H9 (cell line): ENCODE data around the gene PROCR. TPM values are rescaled to one million over a fixed set of nuclear protein-coding genes. Genes with fewer than 3 reads are reported as not detected.
"Not testable (repeated sequence)": the region's sequence is repeated elsewhere in the genome, so short reads cannot be mapped to it uniquely, and the experiment has no call there.

ENCODE experiments used
- DNase-seq: peaks from one replicate; pipeline ENCODE4 v3.0.0-alpha.2; 2017
- H2AFZ ChIP-seq: one replicate; pipeline ENCODE4 v1.6.1; 2013; ENCODE audit warnings: mild to moderate bottlenecking, low read length, control low read depth, moderate library complexity
- H2AK5ac ChIP-seq: 2 replicates; pipeline ENCODE4 v1.6.1; 2013; ENCODE audit warnings: low read length, control low read depth, mixed read lengths; ENCODE audit not compliant: insufficient read length
- H2BK120ac ChIP-seq: one replicate; pipeline ENCODE4 v1.6.1; 2013; ENCODE audit warnings: low read depth, mild to moderate bottlenecking, low read length, control low read depth, inconsistent platforms; ENCODE audit not compliant: poor library complexity, severe bottlenecking
- H2BK12ac ChIP-seq: 2 replicates; pipeline ENCODE4 v1.6.1; 2013; ENCODE audit warnings: low read length, control low read depth, mixed read lengths, low read depth; ENCODE audit not compliant: insufficient read length
- H2BK15ac ChIP-seq: 2 replicates; pipeline ENCODE4 v1.6.1; 2013; ENCODE audit warnings: low read depth, low read length, control low read depth
- H2BK20ac ChIP-seq: one replicate; pipeline ENCODE4 v1.6.1; 2013; ENCODE audit warnings: low read depth, mild to moderate bottlenecking, low read length, control low read depth, inconsistent platforms; ENCODE audit not compliant: poor library complexity, severe bottlenecking
- H2BK5ac ChIP-seq: 2 replicates; pipeline ENCODE4 v1.6.1; 2013; ENCODE audit warnings: low read length, control low read depth, mixed read lengths; ENCODE audit not compliant: insufficient read length
- H3K14ac ChIP-seq: 2 replicates; pipeline ENCODE4 v1.6.1; 2013; ENCODE audit warnings: low read length, control low read depth; ENCODE audit not compliant: insufficient read depth
- H3K18ac ChIP-seq: 2 replicates; pipeline ENCODE4 v1.6.1; 2013; ENCODE audit warnings: low read depth, mild to moderate bottlenecking, mixed read lengths, low read length, control low read depth; ENCODE audit not compliant: insufficient read length
- H3K23ac ChIP-seq: 2 replicates; pipeline ENCODE4 v1.6.1; 2013; ENCODE audit warnings: low read length, control low read depth, mixed read lengths, low read depth; ENCODE audit not compliant: insufficient read length
- H3K23me2 ChIP-seq: 2 replicates; pipeline ENCODE4 v1.6.1; 2013; ENCODE audit warnings: low read depth, mild to moderate bottlenecking, mixed read lengths, low read length, control low read depth; ENCODE audit not compliant: insufficient read length, poor library complexity, severe bottlenecking
- H3K27ac ChIP-seq: 2 replicates; pipeline ENCODE4 v1.5.1; 2013; ENCODE audit warnings: low read length, control low read depth, mixed read lengths, low read depth; ENCODE audit not compliant: insufficient read length
- H3K27me3 ChIP-seq: 2 replicates; pipeline ENCODE4 v1.6.1; 2013; ENCODE audit warnings: low read length, control low read depth, inconsistent platforms; ENCODE audit not compliant: insufficient read depth
- H3K4ac ChIP-seq: 2 replicates; pipeline ENCODE4 v1.6.1; 2013; ENCODE audit warnings: low read depth, mild to moderate bottlenecking, control low read depth, inconsistent platforms, low read length, moderate library complexity
- H3K4me1 ChIP-seq: 2 replicates; pipeline ENCODE4 v1.6.1; 2013; ENCODE audit warnings: low read length, control low read depth, inconsistent platforms; ENCODE audit not compliant: insufficient read depth
- H3K4me2 ChIP-seq: 2 replicates; pipeline ENCODE4 v1.6.1; 2013; ENCODE audit warnings: low read length, control low read depth, mixed read lengths; ENCODE audit not compliant: insufficient read length, insufficient read depth
- H3K56ac ChIP-seq: 2 replicates; pipeline ENCODE4 v1.6.1; 2013; ENCODE audit warnings: low read depth, mild to moderate bottlenecking, mixed read lengths, low read length, control low read depth; ENCODE audit not compliant: insufficient read length
- H3K79me1 ChIP-seq: 2 replicates; pipeline ENCODE4 v1.6.1; 2013; ENCODE audit warnings: low read depth, mild to moderate bottlenecking, moderate library complexity, low read length, control low read depth, inconsistent platforms; ENCODE audit not compliant: insufficient read depth, poor library complexity, severe bottlenecking
- H3K79me2 ChIP-seq: 2 replicates; pipeline ENCODE4 v1.6.1; 2013; ENCODE audit warnings: low read length, control low read depth, inconsistent platforms; ENCODE audit not compliant: insufficient read depth
- H3K9ac ChIP-seq: 2 replicates; pipeline ENCODE4 v1.6.1; 2013; ENCODE audit warnings: low read length, control low read depth, mixed read lengths; ENCODE audit not compliant: insufficient read length; ENCODE audit errors: extremely low read depth
- H3K9me3 ChIP-seq: one replicate; pipeline ENCODE4 v1.6.1; 2013; ENCODE audit warnings: low read depth, low read length, inconsistent platforms; ENCODE audit not compliant: control insufficient read depth
- H3T11ph ChIP-seq: one replicate; pipeline ENCODE4 v1.6.1; 2013; ENCODE audit warnings: mild to moderate bottlenecking, low read length, control low read depth, inconsistent platforms
- H4K20me1 ChIP-seq: one replicate; pipeline ENCODE4 v1.6.1; 2013; ENCODE audit not compliant: control insufficient read depth, insufficient read length, insufficient read depth
- H4K5ac ChIP-seq: 2 replicates; pipeline ENCODE4 v1.6.1; 2013; ENCODE audit warnings: low read depth, mild to moderate bottlenecking, mixed read lengths, low read length, control low read depth; ENCODE audit not compliant: insufficient read length
- H4K8ac ChIP-seq: replicated peaks from 2 replicates; pipeline ENCODE4 v1.6.1; 2013; ENCODE audit warnings: low read length, control low read depth, mixed read lengths, low read depth; ENCODE audit not compliant: insufficient read length
- H4K91ac ChIP-seq: 2 replicates; pipeline ENCODE4 v1.6.1; 2013; ENCODE audit warnings: low read depth, mild to moderate bottlenecking, moderate library complexity, mixed read lengths, low read length, control low read depth; ENCODE audit not compliant: insufficient read length
- H3K27ac Mint-ChIP-seq, 3 experiments: 2 replicates in 2 of 3; 3 replicates in 1 of 3; pipeline ENCODE4 v1.8.0; 2020 to 2021; ENCODE audit warnings: mixed read lengths in 3 of 3, mild to moderate bottlenecking in 1 of 3, moderate library complexity in 1 of 3
- H3K27me3 Mint-ChIP-seq: 2 replicates; pipeline ENCODE4 v1.8.0; 2021; ENCODE audit warnings: low read depth, mild to moderate bottlenecking, moderate library complexity, mixed read lengths
- H3K36me3 Mint-ChIP-seq, 3 experiments: 2 replicates in 2 of 3; 3 replicates in 1 of 3; pipeline ENCODE4 v1.8.0; 2020 to 2021; ENCODE audit warnings: low read depth in 3 of 3, mixed read lengths in 3 of 3; ENCODE audit not compliant: insufficient read depth in 1 of 3
- H3K4me1 Mint-ChIP-seq, 2 experiments: 2 replicates each; pipeline ENCODE4 v1.8.0; 2020; ENCODE audit warnings: mixed read lengths in 2 of 2
- H3K4me3 Mint-ChIP-seq, 2 experiments: 2 replicates in 1 of 2; 3 replicates in 1 of 2; pipeline ENCODE4 v1.8.0; 2020 to 2021; ENCODE audit warnings: mild to moderate bottlenecking in 2 of 2, mixed read lengths in 2 of 2, moderate library complexity in 1 of 2
- H3K9me3 Mint-ChIP-seq, 2 experiments: 2 replicates in 1 of 2; 3 replicates in 1 of 2; pipeline ENCODE4 v1.8.0; 2020; ENCODE audit warnings: mild to moderate bottlenecking in 2 of 2, mixed read lengths in 2 of 2, moderate library complexity in 1 of 2
- total RNA-seq: library from RNA; stranded (reverse); gene quantifications from 2 replicates; pipeline ENCODE4 v1.2.1, GENCODE V29; 2021

PROCR gene
- total RNA-seq, 1 experiment from 2014 or later = 6.4 TPM

- not testable (repeated sequence) for DNase-seq, H4K5ac ChIP-seq, H2BK20ac ChIP-seq, H2BK5ac ChIP-seq, H3K79me1 ChIP-seq, H3K4me3 Mint-ChIP-seq, H2BK15ac ChIP-seq, H4K20me1 ChIP-seq, H3K27ac ChIP-seq, H3K23ac ChIP-seq, H4K91ac ChIP-seq, H3K36me3 Mint-ChIP-seq, H2AK5ac ChIP-seq, H3K4me1 ChIP-seq, H3K9me3 Mint-ChIP-seq, H3K4me2 ChIP-seq, H3K56ac ChIP-seq, H3K79me2 ChIP-seq, H2BK12ac ChIP-seq, H3K14ac ChIP-seq, H3K27ac Mint-ChIP-seq, H3K27me3 ChIP-seq, H3K9ac ChIP-seq, H3K27me3 Mint-ChIP-seq, H2AFZ ChIP-seq, H3K18ac ChIP-seq, H3T11ph ChIP-seq, H3K4ac ChIP-seq, H3K23me2 ChIP-seq, H2BK120ac ChIP-seq, H3K9me3 ChIP-seq, H4K8ac ChIP-seq
- H3K4me1 Mint-ChIP-seq = peaks cover 10 to 21% of the 10 kb centered on the region in 2 experiments
Observed at GRCh38 chr20:35164531-35164930, 7.3 kb upstream of the PROCR start.
